HG03442 (cell line): ENCODE measurements around the gene GALNT14.
"Not testable (repeated sequence)": the region's sequence is repeated elsewhere in the genome, so short reads cannot be mapped to it uniquely, and the experiment has no call there.

ENCODE experiments used
- ATAC-seq: cut with Tn5 transposase; IDR thresholded peaks from one replicate; pipeline ENCODE4 v1.9.1; 2021; ENCODE audit warnings: mild to moderate bottlenecking, moderate library complexity; ENCODE audit not compliant: unreplicated experiment

Gene GALNT14

DNA sequence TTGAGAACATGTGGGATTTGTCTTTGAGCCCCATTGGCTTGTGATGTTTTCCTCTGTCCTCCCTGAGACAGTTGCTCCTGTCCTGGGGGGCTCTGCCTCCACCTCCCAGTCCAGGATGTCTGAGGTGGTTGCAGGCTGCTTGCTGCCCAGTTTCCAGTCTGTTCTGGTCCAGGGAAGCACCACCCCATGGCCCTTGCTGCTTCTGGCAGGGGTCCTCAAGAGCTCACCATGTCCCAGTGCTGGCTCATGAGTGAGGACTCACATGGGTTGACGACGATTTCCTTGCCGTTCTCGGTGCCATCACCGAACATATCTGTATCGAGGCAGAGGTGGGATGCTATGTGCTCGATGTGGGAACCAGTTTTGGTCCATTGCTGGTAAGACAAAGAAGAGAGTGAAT is 227.6 kb downstream of the GALNT14 start:
- ATAC-seq = no peak

DNA sequence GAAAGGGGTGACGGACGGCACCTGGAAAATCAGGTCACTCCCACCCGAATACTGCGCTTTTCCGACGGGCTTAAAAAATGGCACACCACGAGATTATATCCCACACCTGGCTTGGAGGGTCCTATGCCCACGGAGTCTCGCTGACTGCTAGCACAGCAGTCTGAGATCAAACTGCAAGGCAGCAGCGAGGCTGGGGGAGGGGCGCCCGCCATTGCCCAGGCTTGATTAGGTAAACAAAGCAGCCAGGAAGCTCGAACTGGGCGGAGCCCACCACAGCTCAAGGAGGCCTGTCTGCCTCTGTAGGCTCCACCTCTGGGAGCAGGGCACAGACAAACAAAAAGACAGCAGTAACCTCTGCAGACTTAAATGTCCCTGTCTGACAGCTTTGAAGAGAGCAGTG is 233.8 kb downstream of the GALNT14 start:
- not testable (repeated sequence) for ATAC-seq

DNA sequence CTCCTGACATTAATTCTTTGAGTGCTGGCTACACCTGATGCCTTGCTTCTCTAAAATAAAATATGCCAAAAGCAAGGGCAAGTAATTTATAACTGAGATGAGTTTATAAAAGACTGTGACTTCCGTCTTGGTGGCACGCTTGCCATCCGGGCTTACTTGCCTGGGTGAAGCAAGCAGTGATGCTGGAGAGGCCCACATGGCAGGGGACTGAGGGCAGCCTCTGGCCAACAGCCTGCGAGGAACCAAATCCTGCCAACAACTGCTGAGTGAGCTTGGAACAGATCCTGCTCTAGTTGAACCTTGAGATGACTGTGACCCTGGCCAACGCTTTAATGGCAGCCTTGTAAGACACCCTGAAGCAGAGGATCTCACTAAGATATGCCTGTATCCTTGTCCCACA is 234.9 kb downstream of the GALNT14 start:
- ATAC-seq = no peak

DNA sequence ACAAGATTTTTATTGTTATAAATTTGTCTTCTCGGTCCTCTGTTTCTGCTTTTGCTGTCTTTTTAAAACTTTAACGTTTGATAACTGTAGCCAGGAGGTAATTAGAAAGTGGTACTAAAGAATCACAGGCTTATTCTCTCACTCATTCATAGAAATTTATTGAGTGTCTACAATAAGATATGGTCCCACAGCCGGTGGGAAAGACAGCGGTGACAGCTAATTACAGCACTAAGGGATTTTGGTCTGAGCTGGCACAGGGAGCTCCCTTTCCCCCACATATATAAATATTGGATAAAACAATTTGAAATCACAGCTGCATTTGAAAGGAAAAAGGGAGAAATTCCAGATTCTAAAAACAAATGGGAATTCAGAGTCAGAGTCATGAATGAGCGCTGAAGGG is 237.9 kb downstream of the GALNT14 start:
- no peak for ATAC-seq

DNA sequence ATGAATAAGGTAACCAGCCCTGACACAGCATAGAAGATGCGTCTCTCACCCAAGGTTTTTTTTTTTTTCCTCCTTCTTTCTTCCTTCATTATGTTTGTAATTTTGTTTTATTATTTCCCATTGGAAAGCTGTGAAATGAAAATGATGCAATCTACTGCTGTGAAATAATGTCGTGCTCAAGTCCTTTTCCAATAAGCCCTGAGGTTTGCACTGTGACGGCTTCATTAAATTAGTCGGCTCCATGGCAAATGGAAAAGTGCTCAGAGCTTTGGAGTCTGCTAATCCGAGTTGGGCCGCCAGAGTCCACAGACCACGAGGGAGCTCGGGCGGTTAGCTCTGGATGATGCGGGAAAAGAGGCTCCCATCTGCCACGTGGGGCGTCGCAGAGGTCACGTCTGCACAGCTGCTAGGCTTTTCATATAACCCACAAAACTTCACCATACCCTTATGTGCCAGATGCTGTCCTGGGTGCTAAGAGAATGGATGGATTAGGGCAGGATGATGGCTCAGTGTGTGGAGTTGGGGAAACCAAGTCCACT is 238.7 kb downstream of the GALNT14 start:
- ATAC-seq = no peak

DNA sequence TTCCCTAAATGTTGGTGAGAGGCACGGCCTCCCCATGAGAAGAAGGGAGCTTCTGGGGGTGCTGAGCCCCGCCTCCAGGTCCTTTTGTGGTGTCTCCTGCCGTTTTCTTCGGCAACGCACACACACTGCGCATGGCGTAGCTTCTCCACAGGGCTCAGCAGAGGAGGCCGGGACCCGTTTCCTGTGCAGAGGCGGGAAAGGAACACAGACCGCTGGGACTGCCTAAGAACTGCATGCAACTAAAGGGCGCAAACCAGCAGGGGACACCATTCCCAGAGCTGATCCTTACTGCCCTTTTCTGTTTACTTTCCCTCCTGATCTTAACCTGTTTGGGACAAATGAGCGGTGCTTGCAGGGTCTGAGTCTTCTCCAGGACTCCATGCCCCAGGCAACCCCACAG is 240.7 kb downstream of the GALNT14 start:
- no peak for ATAC-seq

DNA sequence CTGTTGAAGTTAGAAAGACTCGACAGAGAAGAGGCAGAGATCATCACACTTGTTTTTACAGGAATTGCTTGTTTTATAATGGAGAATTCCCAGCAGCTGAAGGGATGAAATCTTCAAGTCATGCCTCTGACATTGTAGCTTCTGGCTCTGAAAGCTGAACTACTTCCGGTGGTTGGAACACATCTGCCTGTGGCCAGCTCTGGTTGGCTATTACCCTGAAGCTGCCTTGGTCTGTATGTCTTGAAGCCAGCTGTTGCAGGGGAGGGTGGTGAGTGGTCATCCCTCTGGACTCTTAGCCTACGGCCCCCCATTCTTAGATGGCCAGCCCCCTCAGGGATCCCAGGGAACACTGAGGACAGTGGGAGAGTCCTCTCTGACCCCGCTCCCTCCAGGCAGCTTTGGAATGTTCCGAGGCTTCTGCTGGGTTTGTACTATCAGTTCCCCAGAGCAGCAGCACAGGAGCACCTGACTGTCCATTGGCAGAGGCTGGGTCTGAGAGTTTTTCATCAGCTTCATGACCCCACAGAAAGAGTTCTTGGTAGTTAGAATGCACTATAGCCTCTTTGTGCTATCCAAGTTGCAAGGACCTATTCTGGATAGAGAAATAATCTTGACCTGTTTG is 243.6 kb downstream of the GALNT14 start:
- ATAC-seq = no peak

DNA sequence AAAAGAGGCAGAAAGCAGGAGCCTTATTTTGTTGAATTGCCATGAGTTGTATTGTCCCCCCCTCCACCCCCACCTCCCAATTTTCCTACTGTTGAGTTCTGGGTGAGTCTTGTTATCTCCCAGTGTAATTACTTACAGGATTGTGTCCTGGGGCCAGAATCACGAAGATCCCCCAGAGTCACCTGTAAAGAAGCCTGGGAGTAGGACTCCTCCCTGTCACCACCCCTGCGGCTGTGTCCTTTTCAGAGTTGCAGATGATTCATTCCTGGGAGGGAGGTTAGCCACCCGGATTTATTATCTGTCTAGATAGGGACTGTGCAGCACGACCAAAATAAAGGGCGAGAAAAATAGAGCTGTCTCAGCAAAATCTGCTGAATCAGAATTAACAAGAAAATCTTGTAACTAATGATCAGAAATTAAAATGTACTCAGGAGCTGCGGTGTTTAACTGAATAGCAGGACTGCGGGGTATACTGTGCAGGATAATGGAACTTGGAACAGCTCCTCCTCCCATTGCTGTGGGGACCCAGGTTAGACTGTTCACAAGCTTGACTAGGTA is 249.3 kb downstream of the GALNT14 start:
- ATAC-seq = no peak

DNA sequence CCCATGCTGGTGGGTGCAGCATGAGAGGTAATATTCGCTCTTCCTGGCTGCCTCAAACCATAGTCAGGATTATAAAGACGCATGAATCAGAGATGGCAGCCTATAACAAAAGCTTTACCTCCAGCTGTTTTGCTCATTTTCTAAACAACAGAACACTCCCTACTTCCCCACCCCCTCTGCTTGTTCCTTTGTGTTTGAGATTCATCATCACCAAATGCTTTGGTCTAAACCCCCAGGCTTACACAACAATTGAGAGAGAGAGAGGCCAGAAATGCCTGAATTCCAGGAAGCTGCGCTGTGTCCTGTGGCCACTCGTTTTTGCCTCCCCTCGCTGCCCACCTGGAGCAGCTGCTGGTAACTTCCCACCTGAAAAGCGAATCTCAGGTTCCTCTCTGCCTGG is 252.2 kb downstream of the GALNT14 start:
- no peak for ATAC-seq

DNA sequence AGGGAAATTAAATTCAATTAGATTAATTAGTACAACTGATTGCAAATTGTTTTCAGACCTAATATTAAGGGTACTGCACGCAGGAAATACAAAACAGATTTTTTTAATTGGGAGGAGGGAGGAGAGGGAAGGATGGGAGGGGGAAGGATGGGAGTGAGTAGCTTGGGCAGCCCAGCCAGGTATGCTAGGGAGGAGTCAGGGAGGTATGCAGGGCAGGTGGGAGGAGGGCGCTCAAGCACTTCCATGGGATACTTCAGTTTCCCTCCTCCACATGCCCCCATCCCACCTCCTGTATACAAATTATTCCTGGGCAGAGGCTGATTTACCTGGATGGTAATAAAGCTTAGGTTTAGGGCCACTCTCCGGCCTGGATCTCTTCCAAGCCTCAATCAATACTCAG is 254.4 kb downstream of the GALNT14 start:
- ATAC-seq = no peak

DNA sequence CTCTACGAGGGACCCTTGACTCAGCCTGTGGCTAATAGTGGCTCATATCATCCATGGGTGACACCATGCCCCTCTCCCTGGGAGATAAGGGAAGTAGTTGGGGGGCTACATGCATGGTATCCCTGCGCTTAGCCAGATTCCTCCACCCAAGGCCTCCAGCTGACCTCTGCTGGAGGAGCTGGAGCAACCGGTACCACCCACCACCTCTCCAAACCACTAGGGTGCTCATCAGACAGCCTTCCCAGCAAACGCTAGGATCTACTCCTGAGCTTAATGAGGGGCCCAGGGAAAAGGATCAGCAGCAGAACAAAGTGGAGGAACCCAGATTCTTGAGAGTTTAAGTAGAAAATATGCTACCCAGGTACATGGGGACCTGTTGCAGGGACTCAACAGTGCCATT is 255.1 kb downstream of the GALNT14 start:
- ATAC-seq = no peak

DNA sequence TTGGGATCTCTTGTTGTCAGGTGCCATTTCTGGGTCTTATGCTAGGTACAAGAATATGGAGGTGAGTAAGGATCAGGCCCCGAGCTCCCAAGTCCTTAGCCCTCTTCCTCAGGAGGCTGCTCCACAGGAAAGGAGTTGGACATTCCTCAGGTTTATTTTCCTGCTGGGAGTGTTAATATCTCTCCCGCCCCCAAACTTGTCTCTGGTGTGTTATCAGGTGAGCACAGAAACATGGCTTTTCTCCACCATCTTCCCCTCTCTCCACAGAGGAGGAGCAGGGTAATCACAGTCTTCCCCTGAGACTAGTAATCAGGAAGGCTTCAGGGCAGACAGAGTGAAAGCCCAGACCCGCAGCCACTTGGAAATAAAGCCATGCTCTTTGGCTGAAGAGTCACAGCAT is 257.7 kb downstream of the GALNT14 start:
- ATAC-seq = no peak

DNA sequence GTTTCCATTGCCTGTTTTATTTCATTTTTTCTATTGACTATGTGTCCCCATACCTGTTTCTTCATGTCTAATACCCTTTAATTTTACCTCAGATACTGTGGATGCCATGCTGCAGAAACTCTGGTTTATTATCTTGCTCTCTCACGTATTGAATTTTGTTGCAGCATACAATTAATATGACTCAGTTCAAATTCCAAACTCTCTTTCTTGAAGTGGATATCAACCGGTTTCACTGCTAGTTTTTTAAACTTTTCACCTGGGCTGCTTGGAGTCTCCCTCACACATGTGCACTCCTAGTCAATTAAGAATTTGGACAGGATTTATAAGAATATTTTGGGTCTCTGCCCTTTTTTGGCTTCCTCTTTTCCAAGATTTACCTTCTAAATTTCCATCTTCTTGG is 260.4 kb downstream of the GALNT14 start:
- ATAC-seq = no peak

DNA sequence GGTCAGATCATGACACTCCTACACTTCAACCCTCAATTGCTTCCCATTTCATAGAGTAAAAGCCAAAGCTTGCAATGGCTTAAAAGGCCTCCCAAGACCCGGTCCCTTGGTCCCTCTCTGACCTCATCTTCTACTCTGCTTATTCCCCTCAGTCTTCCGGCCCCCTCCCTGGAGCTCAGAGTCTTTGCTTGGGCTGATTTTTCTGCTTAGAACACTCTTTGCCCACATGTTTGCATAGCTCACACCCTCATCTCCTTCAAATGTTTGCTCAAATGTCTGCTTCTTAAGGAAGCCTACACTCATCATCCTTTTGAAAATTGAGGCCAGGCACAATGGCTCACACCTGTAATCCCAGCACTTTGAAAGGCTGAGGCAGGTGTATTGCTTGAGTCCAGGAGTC is 265.4 kb downstream of the GALNT14 start:
- ATAC-seq = no peak

DNA sequence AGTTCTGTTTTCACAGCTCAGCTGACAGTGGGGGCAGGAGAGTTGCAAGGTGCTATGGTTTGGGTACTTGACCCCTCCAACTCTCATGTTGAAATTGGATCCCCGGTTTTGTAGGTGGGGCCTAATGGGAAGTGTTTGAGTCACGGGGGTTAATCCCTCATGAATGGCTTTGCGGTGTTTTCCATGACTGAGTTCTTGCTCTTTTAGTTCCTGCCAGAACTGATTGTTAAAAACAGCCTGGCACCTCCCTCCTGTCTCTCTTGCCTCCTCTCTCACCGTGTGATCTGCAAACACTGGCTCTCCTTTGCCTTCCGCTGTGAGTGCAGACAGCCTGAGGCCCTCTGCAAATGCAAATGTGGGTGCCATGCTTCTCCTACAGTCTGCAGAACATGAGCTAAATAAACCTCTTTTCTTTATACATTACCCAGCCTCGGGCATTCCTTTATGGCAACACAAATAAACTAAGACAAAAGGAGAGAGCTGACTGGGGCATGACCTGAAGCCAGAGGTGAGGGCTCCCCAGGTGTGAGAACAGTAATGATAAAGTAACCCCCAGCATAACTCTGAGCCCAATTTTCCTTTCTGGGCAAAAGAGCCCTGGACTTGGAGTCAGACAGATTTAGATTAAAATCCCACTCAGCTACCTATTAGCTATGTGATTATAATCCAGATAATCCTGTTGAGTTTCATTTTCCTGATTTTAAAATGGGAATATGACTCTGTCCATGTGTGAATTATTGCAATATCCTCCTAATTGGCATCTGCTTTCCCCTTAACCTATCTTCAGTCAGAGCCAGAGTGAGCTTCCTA is 266.1 kb downstream of the GALNT14 start:
- ATAC-seq = no peak

DNA sequence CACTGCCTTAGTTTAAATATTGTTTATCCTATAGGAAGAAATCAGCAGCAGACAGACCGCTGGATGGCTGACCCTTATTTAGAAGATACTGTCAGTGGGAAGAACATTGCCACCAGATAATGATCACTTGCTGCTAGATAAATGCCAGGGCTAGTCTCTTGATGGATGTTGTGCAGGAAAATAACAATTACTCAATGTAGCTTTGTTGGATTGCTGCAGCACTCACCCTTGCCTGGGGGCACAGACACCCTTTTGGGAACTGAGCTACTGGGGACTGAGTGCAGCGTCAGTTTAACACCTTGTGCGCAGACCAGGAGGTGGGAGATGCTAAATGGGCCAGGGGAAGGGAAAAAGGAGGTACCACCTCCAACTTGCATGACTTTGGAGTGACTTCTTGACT is 266.8 kb downstream of the GALNT14 start:
- no peak for ATAC-seq

DNA sequence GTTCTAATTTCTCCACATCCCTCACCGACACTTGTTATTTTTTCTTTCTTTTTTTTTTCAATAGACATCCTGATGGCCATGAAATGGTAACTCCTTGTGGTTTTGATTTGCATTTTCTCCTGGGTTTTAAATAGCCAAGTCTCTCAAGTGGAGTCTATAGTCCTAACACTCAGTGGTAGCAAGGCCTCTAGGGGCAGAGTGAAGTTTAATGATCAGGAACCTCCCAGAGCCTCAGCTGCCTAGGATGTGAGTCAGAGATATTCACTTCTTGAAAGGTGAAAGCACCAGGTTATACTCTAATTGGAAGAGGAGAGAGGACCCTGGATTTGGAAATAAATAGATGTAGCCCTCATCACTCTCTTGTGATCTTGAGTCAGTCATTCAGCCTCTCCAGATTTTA is 268.3 kb downstream of the GALNT14 start:
- no peak for ATAC-seq

DNA sequence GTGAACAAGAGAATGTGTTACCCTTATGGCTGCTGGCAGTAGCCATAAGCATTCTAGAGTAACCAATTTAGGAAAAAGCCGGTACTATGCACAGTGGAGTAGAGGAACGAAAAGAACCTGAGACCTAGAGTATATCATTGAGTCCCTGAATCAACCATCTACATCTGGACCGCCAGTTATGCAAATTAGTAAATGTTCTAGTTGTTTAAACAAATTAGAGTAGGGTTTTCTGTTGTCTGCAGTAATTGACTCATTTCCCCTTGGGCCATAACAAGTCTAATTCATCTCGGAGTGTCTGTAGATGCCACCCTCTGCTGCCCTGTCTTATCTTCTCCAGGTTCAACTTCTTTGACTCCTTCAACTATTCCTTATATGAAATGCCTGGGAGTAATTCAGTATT is 270.9 kb downstream of the GALNT14 start:
- ATAC-seq = no peak

DNA sequence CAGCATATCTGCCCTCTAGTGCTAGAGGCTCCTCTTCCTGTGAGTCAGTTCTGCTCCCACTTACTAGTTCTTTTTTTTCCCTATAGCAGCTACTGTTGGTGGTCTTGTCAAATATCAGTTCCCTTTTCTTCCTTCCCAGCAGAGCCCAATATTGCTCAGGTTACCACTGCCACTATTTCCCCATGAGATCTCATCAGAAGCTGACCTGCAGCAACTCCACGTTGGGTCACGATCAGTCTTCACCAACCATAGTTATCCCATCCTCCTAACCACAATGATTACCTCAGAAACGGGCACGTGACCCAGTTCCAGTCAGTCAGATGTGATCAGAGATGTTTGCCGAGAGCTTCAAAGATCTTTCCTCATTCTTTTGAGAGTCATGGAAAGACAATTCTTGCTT is 271.3 kb downstream of the GALNT14 start:
- ATAC-seq = no peak

DNA sequence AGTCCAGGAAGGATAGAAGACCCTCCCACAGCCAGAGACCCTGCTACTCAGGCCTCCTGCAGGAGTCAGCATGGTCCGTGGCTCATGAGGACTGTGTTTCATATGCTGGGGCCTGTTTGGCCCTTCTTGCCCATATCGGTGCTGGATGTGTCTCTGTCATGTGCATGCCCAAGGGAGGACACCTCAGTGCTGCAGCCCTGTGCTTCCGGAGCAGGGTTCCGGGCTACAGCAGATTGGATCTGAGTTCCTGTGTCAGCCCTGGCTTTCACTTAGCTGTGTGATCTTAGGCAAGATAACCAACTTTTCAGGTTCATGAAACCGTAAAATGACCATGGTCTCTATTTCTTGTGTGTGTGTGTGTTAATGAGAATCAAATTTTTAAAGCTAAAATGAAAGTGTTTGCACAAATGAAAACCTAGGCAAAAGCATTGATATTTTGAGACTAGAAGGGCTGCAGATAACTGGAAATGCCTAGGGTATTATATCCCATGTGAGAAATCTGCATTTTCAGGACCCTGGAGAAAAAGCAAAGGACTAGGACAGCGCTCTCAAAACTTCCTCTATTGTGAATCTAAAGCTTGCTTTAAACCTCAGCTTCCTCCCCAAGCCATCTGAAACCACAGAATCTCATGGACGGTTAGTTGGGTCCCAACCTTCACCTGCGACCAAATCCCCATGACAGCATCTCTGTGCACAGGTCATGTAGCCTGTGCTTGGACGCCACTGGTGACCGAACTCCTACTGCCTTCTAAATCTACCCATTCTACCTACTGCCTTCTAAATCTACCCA is 272.2 kb downstream of the GALNT14 start:
- no peak for ATAC-seq

DNA sequence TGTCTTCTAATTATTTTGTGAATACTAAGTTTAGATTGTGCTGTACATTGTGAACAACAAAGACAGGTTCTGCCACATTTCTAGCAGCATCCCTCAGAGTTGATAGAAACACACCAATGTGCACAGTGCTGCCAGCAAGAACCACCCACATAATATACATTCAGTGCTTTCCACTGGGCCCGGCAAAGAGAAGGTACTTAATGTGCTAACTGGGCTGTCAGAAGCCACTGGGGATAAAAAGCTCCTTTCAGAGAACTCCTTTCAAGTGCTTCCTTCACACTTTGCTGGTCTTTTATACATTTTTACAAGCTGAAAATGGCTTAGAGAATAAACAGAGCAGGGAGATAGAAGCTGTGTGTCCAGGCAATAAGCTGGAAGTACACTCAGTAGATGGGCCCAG is 273.0 kb downstream of the GALNT14 start:
- ATAC-seq = no peak
